ENCODE measurements around the gene CHPF.

Gene CHPF

DNA sequence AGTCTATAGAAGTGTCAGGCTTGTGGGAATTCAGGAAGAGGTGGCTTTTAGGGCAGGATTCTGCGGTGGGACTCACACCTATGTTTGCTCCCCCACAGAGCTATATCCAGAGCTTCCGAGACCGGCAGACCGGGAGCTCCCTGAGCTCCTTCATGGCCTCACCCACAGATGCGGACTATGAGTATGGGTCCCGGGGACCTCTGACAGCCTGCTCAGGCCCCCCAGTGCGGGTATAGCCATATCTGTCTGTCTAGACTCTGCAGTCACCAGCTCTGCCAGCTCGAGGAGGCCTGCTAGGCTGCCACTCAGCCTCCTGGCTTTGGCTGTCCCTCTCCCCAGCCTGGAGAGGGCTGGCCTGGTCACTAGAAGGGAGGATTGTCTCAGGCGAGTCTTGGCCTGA lies 6.0 kb upstream of the CHPF start:
- DNase-seq = no peak

DNA sequence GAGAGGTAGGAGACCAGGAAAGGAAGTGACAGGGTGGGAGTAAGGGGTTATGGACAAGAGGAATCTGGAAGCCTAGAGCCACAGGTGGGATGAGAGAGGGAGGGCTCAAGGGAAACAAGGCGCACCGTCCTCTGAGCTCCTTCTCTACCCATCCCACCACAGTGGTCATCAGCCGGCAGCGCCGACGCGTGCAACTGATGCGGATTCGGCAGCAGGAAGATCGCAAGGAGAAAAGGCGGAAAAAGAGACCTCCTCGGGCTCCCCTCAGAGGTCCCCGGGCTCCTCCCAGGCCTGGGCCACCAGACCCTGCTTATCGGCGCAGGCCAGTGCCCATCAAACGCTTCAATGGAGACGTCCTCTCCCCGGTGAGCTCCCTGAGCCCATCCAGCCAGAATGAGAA lies 5.4 kb upstream of the CHPF start:
- no peak for DNase-seq

DNA sequence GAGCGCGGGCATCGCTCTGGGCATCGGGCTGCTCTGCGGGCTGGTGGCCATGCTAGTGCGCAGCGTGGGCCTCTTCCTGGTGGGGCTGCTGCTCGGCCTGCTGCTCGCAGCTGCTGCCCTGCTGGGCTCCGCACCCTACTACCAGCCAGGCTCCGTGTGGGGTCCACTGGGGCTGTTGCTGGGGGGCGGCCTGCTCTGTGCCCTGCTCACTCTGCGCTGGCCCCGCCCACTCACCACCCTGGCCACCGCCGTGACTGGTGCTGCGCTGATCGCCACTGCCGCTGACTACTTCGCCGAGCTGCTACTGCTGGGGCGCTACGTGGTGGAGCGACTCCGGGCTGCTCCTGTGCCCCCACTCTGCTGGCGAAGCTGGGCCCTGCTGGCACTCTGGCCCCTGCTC lies 4.0 kb upstream of the CHPF start:
- DNase-seq = no peak

DNA sequence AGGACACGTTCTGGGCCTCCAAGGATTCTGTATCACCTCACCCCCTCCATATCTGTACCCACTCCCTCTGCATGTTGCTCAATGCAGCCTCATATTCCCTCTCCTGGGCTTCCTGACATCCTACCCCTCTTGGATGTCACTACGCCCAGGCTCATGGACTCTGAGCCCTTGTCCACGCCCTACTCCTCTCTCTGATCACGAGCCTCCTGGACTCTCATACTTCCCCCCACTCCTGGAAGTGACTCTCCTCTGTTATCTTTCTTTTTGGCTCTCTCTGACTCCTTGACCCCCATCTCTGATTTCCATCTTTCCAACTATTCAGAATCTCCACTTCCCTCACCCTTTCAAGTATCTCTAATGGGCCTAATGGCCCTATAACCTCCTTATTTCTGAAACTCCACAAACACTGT lies 2.3 kb upstream of the CHPF start:
- DNase-seq = no peak

DNA sequence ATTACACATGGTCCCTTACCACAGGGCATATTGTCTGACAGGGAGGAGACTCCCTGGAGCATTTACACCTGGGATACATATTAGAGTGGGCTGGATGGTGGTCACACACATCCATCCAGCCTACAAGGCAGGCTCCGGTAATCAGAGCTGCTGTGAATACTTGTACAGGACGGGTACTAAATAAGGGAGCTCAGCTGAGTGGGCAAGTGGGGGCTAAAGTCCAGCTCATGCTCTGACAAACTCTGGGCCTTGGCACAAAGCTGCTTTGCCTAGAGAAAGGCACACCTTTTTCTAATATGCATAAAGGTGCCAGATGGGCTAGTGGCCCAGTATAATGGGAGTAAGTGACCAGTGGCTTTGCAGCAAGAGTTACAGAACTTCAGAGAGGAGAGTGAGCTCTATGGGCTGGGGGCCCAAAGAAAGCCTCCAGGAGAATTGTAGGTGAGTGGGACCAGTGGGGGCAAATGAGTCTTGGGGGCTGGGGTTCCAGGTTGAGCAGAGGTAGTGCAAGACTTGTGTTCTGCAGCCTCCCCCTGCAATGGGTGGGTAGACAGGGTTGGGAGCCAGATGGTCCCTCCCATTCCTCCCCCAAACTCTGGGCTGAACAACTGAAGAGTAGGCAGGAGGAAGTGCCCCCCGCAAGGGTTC lies 1.8 kb upstream of the CHPF start:
- no peak for DNase-seq

DNA sequence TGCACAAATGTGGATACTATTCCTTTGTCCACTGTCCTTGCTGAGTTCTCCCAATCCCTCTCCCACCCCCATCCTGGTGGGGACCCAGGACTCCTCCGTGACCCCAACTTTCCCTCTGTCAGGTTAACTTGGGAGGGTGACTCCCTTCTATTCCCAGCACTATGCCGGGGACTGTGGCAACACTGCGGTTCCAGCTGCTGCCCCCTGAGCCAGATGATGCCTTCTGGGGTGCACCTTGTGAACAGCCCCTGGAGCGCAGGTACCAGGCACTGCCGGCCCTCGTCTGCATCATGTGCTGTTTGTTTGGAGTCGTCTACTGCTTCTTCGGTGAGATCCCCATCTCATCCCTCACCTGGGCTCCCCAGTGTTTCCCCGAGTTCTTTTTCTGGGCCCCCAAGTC lies 958 bp upstream of the CHPF start:
- no peak for DNase-seq

DNA sequence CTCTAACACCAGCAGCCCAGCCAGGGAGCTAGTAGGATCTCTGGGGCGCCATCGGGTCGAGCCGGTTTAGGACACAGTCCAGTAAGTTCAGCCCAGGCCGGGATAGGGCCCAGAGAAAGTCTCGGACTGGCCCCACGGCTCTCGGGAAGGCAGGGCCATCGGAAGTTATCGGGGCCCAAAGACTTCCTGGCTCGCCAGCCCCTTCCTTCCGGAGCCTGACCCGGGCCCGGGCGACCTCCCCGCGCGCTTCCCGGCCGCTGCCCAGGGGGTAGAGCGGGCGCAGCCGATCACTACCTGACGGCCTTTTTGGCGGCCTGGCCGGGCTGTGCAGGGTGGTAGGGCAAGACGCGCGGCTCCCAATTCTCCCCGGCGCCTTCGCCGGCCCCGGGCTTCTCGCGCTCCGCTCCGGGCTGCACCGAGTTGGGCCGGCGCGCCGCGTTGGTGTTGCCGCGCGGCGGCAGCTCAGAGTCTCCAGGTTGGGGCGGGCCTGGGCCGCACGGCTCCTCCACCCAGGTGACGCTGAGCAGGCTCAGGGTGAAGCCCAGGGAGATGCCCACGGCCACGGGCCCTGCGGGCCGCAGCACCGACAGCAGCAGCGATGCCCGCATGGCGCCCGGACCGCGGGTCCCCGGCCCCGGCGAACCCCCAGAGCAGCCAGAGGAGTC lies 546 bp downstream of the CHPF start:
- DNase-seq = no peak

DNA sequence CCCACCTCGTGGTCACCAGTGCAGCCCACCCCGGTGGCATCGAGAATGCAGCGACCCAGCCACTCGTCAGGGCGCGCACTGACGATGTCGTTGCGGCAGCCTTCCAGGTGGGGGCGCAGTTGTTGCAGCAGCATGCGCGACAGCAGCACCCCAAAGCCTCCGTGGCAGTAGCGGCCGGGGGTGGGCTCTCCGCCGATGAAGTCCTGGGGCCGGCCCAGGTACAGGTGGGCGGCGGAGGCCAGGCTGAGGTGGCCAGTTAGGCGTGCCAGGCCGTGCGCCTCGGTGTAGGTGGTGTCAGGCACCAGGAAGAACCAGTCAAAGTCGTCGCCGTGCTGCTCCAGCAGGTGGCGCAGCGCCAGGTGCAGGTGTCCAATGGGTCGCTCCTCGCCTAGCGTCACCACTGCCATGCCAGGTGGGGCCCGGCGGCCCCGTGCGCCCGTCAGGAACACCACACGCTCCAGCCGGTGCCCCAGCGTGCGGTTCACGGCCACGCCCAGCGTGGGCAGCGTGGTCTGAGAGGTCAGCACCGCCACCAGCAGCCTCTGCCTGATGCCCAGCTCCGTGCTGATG lies 1.9 kb downstream of the CHPF start:
- peak; percentile 73 to 87 (median 82) for DNase-seq

DNA sequence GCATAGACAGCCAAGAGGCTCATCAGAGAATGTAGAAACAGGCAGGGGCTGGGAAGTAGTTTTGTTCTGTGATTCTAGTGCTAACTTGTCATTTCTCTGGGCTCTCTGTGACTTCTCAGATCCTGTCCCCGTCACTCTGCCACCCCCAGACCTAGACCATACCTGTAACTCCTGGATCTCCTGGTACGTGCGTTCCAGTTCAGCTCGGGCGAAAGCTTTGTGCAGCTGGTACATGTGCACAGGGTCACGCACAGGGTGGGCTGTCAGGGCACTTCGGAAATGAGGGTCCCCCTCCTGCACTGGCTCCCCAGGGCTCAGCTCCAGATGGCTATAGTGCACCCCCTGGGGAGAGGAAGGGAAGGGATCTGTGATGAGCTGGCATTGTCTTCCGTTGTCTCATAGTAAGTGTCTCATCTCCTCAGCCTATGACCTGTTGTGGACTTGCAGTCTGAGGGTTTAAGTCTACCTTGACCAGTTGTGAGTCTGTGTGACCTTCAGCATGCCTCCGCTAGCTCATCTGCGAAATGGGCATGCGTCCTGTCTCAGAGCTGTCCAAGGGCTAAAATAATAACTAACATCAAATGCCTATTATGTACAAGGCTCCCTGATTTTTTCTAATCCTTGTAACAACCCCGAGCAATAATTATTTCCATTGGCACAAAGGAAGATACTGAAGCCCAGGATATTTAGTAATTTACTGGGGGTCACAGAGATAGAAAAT lies 2.7 kb downstream of the CHPF start:
- DNase-seq = no peak

DNA sequence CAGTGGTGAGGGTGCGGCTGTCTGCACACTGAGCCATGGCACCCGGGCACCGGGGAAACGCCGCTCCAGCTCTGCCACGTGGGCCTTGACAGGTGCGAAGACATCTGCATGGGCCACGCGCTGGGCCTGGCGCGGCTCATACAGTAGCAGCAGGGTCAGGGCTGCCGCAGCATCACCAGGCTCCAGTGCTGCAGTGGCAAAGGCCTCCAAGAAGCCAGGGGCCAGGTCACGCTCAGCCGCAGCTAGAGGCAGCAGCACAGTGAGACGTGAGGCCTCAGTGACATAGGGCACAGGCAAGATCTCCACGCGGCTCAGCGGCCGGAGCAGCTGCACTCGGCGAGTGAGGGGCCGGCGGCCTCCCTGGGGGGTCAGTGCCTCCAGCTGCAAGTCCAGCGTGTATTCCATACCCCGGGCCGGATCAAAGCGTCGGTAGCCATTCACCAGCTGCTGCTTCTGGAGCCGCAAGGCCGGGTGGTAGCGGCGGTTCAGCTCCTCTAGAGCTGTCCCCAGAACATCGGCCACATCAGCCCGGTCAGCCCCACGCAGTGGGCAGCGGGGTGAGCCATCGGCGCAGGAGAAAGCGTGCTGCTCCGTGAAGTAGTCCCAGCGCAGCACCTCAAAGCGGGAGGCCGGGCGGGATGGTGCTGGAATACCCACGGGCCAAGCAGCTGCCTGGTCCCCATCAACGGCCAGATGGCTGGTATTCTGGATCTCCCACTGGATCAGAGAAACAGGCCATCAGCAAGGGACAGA lies 3.5 kb downstream of the CHPF start:
- DNase-seq = no peak

DNA sequence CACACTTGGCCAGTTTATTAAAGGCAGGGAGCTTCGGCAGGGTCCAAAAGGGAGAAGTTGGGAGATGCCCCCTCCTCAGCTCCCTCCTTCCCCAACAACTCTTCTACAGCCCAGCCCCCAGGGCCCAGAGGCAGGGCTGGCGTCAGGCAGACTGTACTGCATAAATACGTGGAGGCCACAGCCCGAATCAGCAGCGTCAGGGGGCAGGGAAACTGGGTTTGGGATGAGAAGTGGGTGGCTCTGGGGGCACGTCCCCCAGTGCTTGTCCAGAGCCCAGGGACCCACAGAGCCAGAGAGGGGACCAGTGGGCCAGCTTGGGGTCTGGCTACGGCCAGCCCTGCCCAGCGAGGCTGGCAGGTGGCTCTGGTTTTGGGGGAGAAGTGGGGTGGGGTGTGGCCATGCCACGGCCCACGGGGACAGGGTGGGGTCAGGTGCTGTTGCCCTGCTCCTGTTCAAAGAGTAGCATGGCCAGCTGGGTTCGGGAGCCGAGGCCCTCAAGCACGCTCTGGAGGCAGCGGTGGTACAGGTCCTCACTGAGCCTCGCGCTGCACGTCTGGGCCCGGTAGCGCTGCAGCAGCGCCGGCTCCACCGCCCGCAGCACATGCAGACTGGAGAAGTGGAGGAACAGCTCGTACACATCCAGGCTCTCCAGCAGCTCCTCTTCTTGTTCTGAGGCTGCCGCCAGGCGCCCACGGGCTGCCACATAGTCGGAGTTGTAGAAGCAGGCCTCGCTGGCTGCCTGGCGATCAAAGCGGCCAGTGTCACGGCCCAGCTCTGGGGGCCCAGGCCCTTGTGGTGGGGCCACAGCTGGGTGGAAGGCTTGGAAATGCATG lies 4.4 kb downstream of the CHPF start:
- DNase-seq = no peak

DNA sequence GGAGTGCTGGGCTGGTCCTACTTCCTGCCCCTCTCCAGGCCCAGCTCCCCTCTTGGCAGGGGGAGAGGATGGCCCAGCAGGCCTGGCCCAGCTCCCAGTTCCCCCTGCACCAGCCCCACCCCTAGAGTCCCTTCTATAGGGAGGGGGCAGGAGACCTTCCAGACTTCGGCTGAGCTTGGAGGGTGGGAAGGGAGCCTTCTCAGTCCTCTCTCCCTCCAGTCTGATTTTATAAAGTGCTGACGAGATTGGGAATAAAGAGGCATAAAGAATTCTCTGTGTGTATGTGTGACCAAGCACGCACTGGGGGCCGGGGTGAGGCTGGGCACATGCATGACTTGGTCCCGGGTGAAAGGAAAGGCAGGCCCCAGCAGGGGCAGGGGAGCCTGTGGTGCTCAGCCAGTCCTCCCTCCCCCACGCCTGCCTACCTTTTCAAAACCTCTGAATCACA lies 5.1 kb downstream of the CHPF start:
- no peak for DNase-seq

DNA sequence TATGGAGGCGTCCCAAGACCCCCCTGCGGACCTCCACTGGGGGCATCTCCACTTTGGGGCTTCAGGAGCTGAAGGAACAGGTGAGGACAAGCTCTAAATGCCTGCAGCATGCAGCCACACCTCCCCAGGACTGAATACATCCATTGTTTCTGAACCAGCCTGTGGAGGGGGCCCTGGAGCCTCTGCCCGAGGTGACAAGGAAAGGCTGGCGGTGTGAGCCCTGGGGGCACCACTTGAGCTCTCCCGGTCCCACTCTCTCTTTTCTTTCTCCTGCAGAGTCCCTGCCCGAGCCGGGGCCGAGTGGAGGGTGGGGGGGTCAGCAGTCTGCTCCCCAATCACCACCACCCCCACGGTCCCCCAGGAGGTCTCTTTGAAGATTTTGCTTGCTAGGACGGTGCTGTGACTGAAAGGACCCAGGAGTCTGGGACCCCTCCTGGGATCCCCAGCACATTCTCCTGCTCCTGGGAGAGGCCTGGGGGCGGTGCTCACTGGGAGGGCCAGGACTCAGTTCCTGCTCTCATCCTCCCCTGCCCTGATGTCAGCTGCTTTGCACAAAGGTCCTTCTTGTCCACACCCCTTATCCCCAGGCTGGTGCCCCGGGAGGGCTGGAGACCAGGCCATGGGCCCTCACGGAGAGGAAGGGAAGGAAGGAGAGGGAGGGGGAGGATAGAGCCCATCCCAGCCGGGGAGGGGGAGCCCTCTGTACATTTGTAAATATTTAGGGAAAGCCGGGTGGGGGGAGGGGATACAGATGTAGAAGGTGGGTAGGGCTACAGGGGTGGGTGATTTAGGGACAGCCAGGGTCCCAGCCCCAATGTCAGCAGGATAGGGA lies 5.7 kb downstream of the CHPF start:
- no peak for DNase-seq

DNA sequence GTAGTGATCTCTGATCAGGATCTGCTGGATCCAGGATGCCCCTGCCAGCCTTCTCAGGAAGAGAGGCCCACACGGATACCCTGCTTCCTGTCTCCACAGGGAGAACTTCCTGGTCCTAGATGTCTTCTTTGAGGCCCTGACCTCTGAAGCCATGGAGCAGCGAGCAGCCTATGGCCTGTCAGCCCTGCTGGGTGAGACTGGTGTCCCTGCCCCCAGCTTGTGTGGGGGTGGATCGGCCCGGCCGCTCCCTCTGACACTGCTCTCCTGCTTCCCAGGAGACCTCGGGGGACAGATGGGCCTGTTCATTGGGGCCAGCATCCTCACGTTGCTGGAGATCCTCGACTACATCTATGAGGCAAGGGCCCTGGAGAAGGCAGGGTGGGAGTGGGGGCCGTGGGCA lies 6.6 kb downstream of the CHPF start:
- no peak for DNase-seq

DNA sequence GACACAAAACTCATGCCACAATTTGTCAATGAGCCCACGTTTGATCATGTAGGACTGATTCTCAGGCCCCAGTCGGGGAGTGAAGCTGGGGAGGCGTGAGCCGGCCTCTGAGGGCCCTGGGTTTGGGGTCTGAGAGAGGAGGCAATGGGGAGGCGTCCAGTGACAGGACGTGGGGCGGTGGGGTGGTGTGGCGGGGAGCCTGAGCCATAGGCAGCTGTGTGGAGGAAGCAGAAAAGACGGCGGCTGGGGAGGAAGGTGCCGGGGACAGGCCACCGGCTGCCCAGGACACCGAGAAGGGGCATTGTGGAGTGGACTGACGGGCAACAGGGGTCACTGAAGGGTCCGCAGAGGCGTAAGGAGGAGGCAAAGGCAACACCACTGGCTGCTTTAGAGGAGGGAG lies 7.2 kb downstream of the CHPF start:
- DNase-seq = no peak

DNA sequence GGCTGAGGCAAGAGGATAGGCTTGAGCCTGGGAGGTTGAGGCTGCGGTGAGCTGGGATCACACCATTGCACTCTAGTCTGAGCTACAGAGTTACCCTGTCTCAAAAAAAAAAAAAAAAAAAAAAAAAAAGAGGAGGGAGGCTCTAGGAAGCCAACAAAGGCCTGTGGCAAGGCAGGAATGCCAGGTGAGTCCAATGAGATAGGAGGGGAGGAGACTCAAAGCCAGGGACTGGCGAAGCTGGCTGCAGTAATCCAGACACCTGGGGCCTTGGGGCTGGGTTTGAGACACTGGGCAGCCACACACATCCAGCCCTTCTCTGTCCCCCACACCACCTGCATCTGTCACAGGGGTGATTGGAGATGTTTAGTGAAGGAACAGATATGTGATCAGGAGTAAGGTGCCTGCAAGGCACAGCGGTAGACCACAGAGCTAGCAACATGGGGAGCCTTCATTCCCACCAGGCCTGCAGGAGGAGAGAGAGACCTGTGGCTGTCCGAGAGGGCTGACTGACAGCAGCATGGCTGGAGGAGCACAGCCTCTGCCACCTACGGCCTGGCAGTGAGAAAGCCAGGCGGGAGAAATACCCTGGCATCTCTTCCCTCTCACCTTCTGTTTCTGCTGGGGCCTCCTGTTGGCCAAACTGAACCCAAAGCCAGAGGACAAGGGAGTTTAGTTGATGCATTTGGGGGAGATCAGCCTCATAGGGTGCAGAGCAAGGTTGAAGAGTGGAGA lies 9.5 kb downstream of the CHPF start:
- no peak for DNase-seq

DNA sequence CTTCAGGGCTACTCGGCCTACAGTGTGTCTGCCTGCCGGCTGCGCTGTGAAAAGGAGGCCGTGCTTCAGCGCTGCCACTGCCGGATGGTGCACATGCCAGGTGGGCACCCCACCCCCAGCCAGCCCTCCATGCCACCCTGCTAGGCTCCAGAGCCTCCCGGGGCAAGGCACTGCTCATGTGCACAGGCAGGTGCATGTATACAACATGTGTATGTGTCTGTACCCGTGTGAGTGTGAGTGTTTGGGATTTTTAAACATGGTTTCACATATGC lies 11.3 kb downstream of the CHPF start:
- DNase-seq = no peak

DNA sequence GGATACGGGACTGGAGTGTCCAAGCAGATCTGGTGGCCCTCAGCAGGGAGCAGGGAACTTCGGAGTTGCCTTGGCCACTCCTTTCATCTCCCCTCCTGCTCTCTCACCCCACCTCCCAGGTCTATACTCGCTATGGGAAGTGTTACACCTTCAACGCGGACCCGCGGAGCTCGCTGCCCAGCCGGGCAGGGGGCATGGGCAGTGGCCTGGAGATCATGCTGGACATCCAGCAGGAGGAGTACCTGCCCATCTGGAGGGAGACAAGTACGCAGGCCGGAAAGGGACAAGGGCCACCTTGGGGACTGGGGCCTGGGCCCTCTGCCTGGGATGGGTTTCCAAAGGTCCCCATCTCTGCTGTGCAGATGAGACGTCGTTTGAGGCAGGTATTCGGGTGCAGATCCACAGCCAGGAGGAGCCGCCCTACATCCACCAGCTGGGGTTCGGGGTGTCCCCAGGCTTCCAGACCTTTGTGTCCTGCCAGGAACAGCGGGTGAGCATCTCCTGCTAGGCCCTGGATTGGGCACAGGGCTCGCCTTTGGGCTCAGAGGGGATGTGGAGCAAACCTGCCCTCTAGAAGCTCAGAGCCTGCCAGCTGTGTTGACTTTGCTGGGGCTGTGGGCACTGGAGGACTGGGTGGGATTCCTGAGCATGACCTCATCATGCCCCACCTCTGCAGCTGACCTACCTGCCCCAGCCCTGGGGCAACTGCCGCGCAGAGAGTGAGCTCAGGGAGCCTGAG lies 11.8 kb downstream of the CHPF start:
- no peak for DNase-seq

DNA sequence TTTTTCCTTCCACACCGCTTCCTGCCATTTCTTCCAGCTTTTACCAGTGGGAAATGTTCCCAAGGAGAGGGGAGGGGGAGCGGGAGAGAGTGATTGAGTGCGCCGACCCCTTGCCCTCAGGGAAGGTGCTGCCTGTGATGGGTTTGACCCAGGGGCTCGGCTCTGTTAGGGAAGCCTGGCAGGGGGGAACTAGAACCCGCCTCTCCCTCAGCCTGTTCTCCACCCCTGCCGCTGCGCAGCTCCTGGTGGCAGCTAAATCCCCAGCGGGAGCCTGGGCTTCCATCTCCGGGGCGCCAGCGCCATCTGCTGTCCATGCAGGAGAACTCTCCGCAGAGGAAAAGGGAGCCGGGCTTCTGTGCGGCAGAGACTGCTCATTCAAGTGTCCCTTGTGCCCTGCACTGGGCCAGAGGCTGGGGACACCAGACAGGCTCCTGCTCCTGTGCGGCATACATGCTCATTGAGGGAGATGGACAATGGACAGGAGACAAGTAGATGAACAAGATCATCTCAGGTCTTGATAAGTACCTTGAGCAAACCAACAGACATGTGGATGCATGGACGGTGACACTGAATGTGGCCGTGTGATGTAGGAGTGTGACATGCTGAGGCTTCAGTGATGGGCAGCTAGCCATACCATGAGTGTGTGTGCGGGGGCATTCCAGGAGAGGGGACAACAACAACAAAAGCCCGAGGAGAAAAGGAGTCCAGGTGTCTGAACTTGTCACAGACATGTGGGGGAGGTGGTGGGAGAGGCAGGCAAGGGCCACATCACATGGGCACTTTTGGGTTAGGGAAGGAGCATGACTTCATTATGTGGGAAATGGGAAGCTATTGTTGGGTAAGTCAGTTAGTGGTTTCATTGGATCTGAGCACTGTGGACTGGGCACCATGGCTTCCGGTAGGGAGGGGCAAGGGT lies 13.3 kb downstream of the CHPF start:
- peak; percentile 61 to 82 (median 78) for DNase-seq
